ENCODE results near the gene TEKT3.

The TEKT3 gene

GRCh38 chr17:15261258-15261801, 80.1 kb downstream of the TEKT3 start:
- H3K4me3 ChIP-seq (replicated peaks; ENCODE audit: low read depth, low read length) = peak overlapping the region; percentile 84
- peak; percentile 30 for TF ChIP-seq CTCF (IDR thresholded peaks at IDR 0.05; ENCODE audit: low read length, missing control alignments)
- DNase-seq (ENCODE audit: low read depth) = peak; percentile 67

- TF ChIP-seq CTCF (IDR thresholded peaks at IDR 0.05; ENCODE audit: low read length, missing control alignments) = peak; percentile 6
- peak overlapping the region; percentile 84 for H3K4me3 ChIP-seq (replicated peaks; ENCODE audit: low read depth, low read length)
- DNase-seq (ENCODE audit: low read depth) = peak; percentile 88
These were observed 80.8 kb downstream of the TEKT3 start for GRCh38 chr17:15260376-15261257.

GRCh38 chr17:15257796-15258512, 83.4 kb downstream of the TEKT3 start:
- DNase-seq (ENCODE audit: low read depth) = no peak
- no peak for TF ChIP-seq CTCF (IDR thresholded peaks at IDR 0.05; ENCODE audit: low read length, missing control alignments)
- H3K4me3 ChIP-seq (replicated peaks; ENCODE audit: low read depth, low read length) = no peak overlapping the region

GRCh38 chr17:15257258-15257788, 84.1 kb downstream of the TEKT3 start:
- H3K4me3 ChIP-seq (replicated peaks; ENCODE audit: low read depth, low read length) = no peak overlapping the region
- TF ChIP-seq CTCF (IDR thresholded peaks at IDR 0.05; ENCODE audit: low read length, missing control alignments) = peak; percentile 86
- peak; percentile 78 for DNase-seq (ENCODE audit: low read depth)

GRCh38 chr17:15256689-15257088, 84.7 kb downstream of the TEKT3 start:
- no peak for TF ChIP-seq CTCF (IDR thresholded peaks at IDR 0.05; ENCODE audit: low read length, missing control alignments)
- no peak overlapping the region for H3K4me3 ChIP-seq (replicated peaks; ENCODE audit: low read depth, low read length)
- DNase-seq (ENCODE audit: low read depth) = no peak

- peak; percentile 46 for DNase-seq (ENCODE audit: low read depth)
- TF ChIP-seq CTCF (IDR thresholded peaks at IDR 0.05; ENCODE audit: low read length, missing control alignments) = no peak
These were observed 85.5 kb downstream of the TEKT3 start for GRCh38 chr17:15255713-15256454.

More at GRCh38 chr17:15255713-15256454, 85.5 kb downstream of the TEKT3 start:
- H3K4me3 ChIP-seq (replicated peaks; ENCODE audit: low read depth, low read length) = no peak overlapping the region

Data from fibroblast of pulmonary artery (primary cell).